C4-2B (cell line): Measurements from ENCODE around the gene APH1A.
A peak's percentile ranks its signal among the peaks of the same experiment; 100 is the strongest.
"Not testable (repeated sequence)": the region's sequence is repeated elsewhere in the genome, so short reads cannot be mapped to it uniquely, and the experiment has no call there.

Experiments
- H3K27ac ChIP-seq: fragments of 450-650 bp; 2 replicates; pipeline ENCODE4 v1.5.1; 2017
- ZFX ChIP-seq: fragments of 450-650 bp; IDR thresholded peaks from 2 replicates; pipeline ENCODE4 v1.6.1; 2017
- TF ChIP-seq, protein P1 (sequence below): fragments of 450-650 bp; conservative IDR thresholded peaks from 2 replicates; pipeline ENCODE4 v1.5.1; 2017; ENCODE audit warnings: mild to moderate bottlenecking

The APH1A gene

DNA sequence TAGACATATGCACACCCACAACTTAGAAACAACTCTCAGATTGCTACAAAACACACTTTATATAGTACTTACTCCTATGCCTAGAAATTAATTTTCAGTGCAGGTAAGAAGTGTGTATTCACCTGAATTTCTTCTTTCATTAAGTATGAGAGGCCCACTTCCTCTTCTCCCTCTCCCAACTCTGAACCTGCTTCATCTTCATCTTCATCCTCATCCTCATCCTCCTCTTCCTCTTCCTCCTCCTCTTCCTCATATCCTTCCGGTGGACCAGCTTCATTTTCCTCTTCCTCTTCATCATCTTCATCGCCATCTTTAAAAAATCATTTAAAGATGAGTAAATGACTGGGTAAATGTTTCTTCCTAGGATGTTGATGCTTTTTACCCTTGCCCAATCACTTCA, 42.3 kb downstream of the APH1A start:
- H3K27ac ChIP-seq = no peak overlapping the region
- TF ChIP-seq, protein P1, sequence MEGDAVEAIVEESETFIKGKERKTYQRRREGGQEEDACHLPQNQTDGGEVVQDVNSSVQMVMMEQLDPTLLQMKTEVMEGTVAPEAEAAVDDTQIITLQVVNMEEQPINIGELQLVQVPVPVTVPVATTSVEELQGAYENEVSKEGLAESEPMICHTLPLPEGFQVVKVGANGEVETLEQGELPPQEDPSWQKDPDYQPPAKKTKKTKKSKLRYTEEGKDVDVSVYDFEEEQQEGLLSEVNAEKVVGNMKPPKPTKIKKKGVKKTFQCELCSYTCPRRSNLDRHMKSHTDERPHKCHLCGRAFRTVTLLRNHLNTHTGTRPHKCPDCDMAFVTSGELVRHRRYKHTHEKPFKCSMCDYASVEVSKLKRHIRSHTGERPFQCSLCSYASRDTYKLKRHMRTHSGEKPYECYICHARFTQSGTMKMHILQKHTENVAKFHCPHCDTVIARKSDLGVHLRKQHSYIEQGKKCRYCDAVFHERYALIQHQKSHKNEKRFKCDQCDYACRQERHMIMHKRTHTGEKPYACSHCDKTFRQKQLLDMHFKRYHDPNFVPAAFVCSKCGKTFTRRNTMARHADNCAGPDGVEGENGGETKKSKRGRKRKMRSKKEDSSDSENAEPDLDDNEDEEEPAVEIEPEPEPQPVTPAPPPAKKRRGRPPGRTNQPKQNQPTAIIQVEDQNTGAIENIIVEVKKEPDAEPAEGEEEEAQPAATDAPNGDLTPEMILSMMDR = no peak
- TF ChIP-seq ZFX = no peak

DNA sequence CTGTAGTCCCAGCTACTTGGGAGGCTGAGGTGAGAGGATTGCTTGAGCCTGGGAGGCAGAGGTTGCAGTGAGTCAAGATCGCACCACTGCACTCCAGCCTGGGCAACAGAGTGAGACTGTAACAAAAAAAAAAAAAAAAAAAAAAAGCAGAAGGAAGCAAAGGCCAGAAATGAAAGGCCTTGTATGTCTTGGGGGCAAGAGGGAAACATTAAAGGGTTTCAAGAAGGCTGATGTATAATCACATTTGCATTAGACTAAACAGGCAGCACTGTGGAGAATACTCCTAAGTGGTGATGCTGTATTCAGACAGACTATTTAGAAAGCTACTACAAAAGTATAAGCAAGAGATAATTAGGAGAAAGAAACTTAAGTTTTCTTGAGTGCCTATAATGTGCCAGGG, 43.3 kb downstream of the APH1A start:
- TF ChIP-seq, protein P1 = no peak
- TF ChIP-seq ZFX = no peak
- no peak overlapping the region for H3K27ac ChIP-seq

DNA sequence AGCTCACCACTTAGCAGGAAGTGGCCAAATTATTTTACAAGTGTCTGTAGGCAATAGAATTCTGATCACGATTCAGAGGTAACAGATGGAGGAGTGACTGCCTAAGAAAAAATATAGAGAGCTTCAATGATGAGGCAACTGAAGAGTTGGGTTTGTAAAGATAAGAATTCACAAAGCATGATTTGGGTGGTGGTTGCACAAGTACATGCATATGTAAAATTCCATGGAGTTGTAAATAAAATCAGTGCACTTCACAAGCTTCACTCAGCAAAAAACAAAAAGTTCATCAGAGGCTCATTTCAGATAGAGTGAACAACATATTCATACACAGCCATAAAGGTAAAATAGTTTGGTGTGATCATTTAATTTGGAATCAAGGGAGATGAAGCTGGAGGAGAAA, 43.8 kb downstream of the APH1A start:
- H3K27ac ChIP-seq = no peak overlapping the region
- TF ChIP-seq, protein P1 = no peak
- TF ChIP-seq ZFX = no peak

GRCh38 chr1:150221552-150221951, 47.3 kb downstream of the APH1A start:
- no peak for TF ChIP-seq ZFX
- TF ChIP-seq, protein P1 = peak; percentile 58
- H3K27ac ChIP-seq = no peak overlapping the region

GRCh38 chr1:150215855-150216254, 53.0 kb downstream of the APH1A start:
- not testable (repeated sequence) for H3K27ac ChIP-seq
